ENCODE data around the gene BMP2. TPM values are rescaled to one million over a fixed set of nuclear protein-coding genes. Genes with fewer than 3 reads are reported as not detected.

The BMP2 gene
- total RNA-seq, 1 experiment from 2014 or later = not detected

GRCh38 chr20:6739406-6739805 is 28.1 kb upstream of the BMP2 start:
- H3K27me3 ChIP-seq (replicated peaks; ENCODE audit: insufficient read depth, low read depth, low read length, poor library complexity) = no peaks in the 10 kb centered on the region
- intact Hi-C loops (cut with micrococcal nuclease; ENCODE audit: unreplicated experiment) = no loop called here
- no TSS peak for BruUV-seq (replicated peaks)
- H3K4me3 ChIP-seq (ENCODE audit: low read depth, low read length, poor library complexity, severe bottlenecking) = no peak overlapping the region
- ChIA-PET POLR2A (ENCODE audit: low non-redundant PET) (no interaction called here), CTCF (no interaction called here)
- no peaks in the 10 kb centered on the region for H3K9me3 ChIP-seq (ENCODE audit: low read depth, low read length, poor library complexity, severe bottlenecking)
- no peak overlapping the region for H3K27ac ChIP-seq (ENCODE audit: low read depth, low read length, poor library complexity, severe bottlenecking)
- TF ChIP-seq EZH2 (IDR thresholded peaks at IDR 0.05; ENCODE audit: borderline replicate concordance, low read depth, low read length, poor library complexity, severe bottlenecking) = no peak
- no peak for TF ChIP-seq CTCF (conservative IDR thresholded peaks at IDR 0.05; ENCODE audit: low read depth, low read length)
- H3K4me1 ChIP-seq (ENCODE audit: insufficient read depth, low read length, poor library complexity, severe bottlenecking) = no peaks in the 10 kb centered on the region
- no peak for DNase-seq (ENCODE audit: low spot score)
- H3K36me3 ChIP-seq (ENCODE audit: insufficient read depth, low read length, poor library complexity, severe bottlenecking) = no peaks in the 10 kb centered on the region

GRCh38 chr20:6740096-6740495 is 27.4 kb upstream of the BMP2 start:
- H3K4me3 ChIP-seq (ENCODE audit: low read depth, low read length, poor library complexity, severe bottlenecking) = no peak overlapping the region
- TF ChIP-seq EZH2 (IDR thresholded peaks at IDR 0.05; ENCODE audit: borderline replicate concordance, low read depth, low read length, poor library complexity, severe bottlenecking) = no peak
- TF ChIP-seq CTCF (conservative IDR thresholded peaks at IDR 0.05; ENCODE audit: low read depth, low read length) = no peak
- H3K36me3 ChIP-seq (ENCODE audit: insufficient read depth, low read length, poor library complexity, severe bottlenecking) = no peaks in the 10 kb centered on the region
- H3K9me3 ChIP-seq (ENCODE audit: low read depth, low read length, poor library complexity, severe bottlenecking) = no peaks in the 10 kb centered on the region
- H3K27me3 ChIP-seq (replicated peaks; ENCODE audit: insufficient read depth, low read depth, low read length, poor library complexity) = no peaks in the 10 kb centered on the region
- no TSS peak for BruUV-seq (replicated peaks)
- POLR2A ChIA-PET (ENCODE audit: low non-redundant PET) = no interaction called here
- CTCF ChIA-PET = no interaction called here
- no peak overlapping the region for H3K27ac ChIP-seq (ENCODE audit: low read depth, low read length, poor library complexity, severe bottlenecking)
- intact Hi-C loops (cut with micrococcal nuclease; ENCODE audit: unreplicated experiment) = no loop called here
- H3K4me1 ChIP-seq (ENCODE audit: insufficient read depth, low read length, poor library complexity, severe bottlenecking) = no peaks in the 10 kb centered on the region
- no peak for DNase-seq (ENCODE audit: low spot score)

GRCh38 chr20:6744180-6744579 is 23.3 kb upstream of the BMP2 start:
- ChIA-PET POLR2A (ENCODE audit: low non-redundant PET) (no interaction called here), CTCF (no interaction called here)
- DNase-seq (ENCODE audit: low spot score) = no peak
- no peaks in the 10 kb centered on the region for H3K36me3 ChIP-seq (ENCODE audit: insufficient read depth, low read length, poor library complexity, severe bottlenecking)
- H3K9me3 ChIP-seq (ENCODE audit: low read depth, low read length, poor library complexity, severe bottlenecking) = no peaks in the 10 kb centered on the region
- TF ChIP-seq EZH2 (IDR thresholded peaks at IDR 0.05; ENCODE audit: borderline replicate concordance, low read depth, low read length, poor library complexity, severe bottlenecking) (no peak), CTCF (conservative IDR thresholded peaks at IDR 0.05; ENCODE audit: low read depth, low read length) (no peak)
- H3K27me3 ChIP-seq (replicated peaks; ENCODE audit: insufficient read depth, low read depth, low read length, poor library complexity) = peaks cover 8% of the 10 kb centered on the region
- no peak overlapping the region for H3K27ac ChIP-seq (ENCODE audit: low read depth, low read length, poor library complexity, severe bottlenecking)
- BruUV-seq (replicated peaks) = no TSS peak
- H3K4me1 ChIP-seq (ENCODE audit: insufficient read depth, low read length, poor library complexity, severe bottlenecking) = no peaks in the 10 kb centered on the region
- H3K4me3 ChIP-seq (ENCODE audit: low read depth, low read length, poor library complexity, severe bottlenecking) = no peak overlapping the region
- intact Hi-C loops (cut with micrococcal nuclease; ENCODE audit: unreplicated experiment) = no loop called here
